Epithelial cell of proximal tubule (primary cell): ENCODE data around the gene PDZRN4. TPM values are rescaled to one million over a fixed set of nuclear protein-coding genes. Genes with fewer than 3 reads are reported as not detected.

Experiments used
- DNase-seq: peaks from one replicate; pipeline ENCODE4 v3.0.0-alpha.2; 2011; ENCODE audit warnings: low read depth
- H3K4me3 ChIP-seq: 2 replicates; pipeline ENCODE4 v1.5.1; 2011; ENCODE audit warnings: low read depth, mild to moderate bottlenecking, low read length
- total RNA-seq: library from RNA; depleted of rRNA; stranded (reverse); fragments of >200 nt; gene quantifications from 2 replicates; pipeline ENCODE4 v1.2.3, GENCODE V29; 2015
- TF ChIP-seq, protein P1 (sequence below): conservative IDR thresholded peaks from 2 replicates; pipeline ENCODE4 v1.5.1; 2012; ENCODE audit warnings: low read depth, mild to moderate bottlenecking, low read length

The PDZRN4 gene
- total RNA-seq, 1 donor from 2014 or later, result not detected

GRCh38 chr12:41439801-41440200 is 251.7 kb downstream of the PDZRN4 start:
- no peak for DNase-seq
- no peak overlapping the region for H3K4me3 ChIP-seq
- TF ChIP-seq, protein P1, sequence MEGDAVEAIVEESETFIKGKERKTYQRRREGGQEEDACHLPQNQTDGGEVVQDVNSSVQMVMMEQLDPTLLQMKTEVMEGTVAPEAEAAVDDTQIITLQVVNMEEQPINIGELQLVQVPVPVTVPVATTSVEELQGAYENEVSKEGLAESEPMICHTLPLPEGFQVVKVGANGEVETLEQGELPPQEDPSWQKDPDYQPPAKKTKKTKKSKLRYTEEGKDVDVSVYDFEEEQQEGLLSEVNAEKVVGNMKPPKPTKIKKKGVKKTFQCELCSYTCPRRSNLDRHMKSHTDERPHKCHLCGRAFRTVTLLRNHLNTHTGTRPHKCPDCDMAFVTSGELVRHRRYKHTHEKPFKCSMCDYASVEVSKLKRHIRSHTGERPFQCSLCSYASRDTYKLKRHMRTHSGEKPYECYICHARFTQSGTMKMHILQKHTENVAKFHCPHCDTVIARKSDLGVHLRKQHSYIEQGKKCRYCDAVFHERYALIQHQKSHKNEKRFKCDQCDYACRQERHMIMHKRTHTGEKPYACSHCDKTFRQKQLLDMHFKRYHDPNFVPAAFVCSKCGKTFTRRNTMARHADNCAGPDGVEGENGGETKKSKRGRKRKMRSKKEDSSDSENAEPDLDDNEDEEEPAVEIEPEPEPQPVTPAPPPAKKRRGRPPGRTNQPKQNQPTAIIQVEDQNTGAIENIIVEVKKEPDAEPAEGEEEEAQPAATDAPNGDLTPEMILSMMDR, result no peak

DNA sequence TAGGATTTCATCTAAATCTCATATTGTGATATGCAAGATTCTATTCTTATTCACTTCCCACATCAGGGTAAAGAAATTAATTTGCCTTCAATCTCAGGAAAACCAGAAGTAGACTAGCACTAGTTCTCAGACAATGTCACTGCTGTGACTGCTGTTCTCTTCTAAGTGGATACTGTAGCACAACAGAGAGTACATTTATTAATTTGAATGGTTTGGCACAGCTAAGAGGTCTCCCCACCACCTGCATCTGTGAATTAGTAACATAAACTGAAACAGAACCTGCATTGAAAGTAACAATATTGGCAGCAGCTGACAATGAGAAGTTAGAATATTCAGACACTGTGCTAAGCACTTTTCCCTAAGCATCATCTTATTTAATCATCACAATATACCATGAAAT is 253.1 kb downstream of the PDZRN4 start:
- DNase-seq, result no peak
- TF ChIP-seq, protein P1, result no peak
- no peak overlapping the region for H3K4me3 ChIP-seq

GRCh38 chr12:41442896-41443295 is 254.8 kb downstream of the PDZRN4 start:
- TF ChIP-seq, protein P1, result no peak
- no peak overlapping the region for H3K4me3 ChIP-seq
- peak; percentile 13 for DNase-seq

DNA sequence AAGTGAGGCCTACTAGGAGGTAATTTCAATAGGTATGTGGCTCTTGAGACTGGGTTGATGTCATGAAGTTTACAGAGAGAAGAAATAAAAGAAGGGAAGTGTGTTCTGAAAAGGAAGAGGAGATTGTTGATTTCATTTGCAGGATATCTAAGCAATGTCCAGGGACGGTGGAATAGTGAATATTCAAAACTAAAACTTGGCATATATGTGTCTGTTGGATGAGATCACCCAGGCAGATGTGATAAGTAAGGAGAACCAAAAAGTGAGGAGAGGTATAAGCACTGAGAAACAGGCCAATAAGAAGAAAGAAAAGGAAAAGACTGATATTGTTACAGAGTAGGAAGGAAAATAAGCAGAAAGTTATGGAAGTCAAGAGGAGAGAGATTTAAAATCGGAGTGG is 255.6 kb downstream of the PDZRN4 start:
- no peak for DNase-seq
- TF ChIP-seq, protein P1, result no peak
- no peak overlapping the region for H3K4me3 ChIP-seq

GRCh38 chr12:41452838-41453407 is 264.8 kb downstream of the PDZRN4 start:
- TF ChIP-seq, protein P1, result no peak
- H3K4me3 ChIP-seq, result no peak overlapping the region
- DNase-seq, result no peak

DNA sequence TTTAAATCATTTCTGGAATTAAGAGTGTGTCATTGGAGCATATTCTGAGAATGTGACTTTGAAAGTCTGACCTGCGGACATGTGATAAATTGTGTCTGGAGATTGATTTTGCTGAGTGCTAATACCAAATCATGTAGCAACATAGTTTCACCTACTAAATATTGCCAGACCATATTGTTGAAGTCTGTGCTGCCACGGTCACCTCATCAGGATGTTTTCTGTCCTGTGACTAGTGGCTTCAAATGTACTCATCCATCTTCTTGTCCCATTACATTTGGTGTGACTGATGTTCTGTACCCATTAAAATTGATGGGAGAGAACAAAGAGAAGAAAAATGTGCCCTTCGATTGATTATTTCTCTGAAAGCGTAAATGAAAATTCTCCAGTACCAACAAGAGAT is 265.3 kb downstream of the PDZRN4 start:
- TF ChIP-seq, protein P1, result no peak
- no peak for DNase-seq
- no peak overlapping the region for H3K4me3 ChIP-seq
